HG03196 (cell line): ENCODE measurements around the gene SUMO3.

Experiments used
- ATAC-seq: cut with Tn5 transposase; IDR thresholded peaks from one replicate; pipeline ENCODE4 v1.9.1; 2021; ENCODE audit not compliant: unreplicated experiment

Gene SUMO3

GRCh38 chr21:44831227-44831860 is 13.5 kb upstream of the SUMO3 start:
- ATAC-seq, result no peak

- no peak for ATAC-seq
Measured at GRCh38 chr21:44829507-44830092, 11.7 kb upstream of the SUMO3 start.

- no peak for ATAC-seq
Measured at GRCh38 chr21:44828362-44829056, 10.6 kb upstream of the SUMO3 start.

- ATAC-seq, result no peak
Measured at GRCh38 chr21:44823179-44823660, 5.4 kb upstream of the SUMO3 start.

- no peak for ATAC-seq
Measured at GRCh38 chr21:44822484-44823178, 4.8 kb upstream of the SUMO3 start.

GRCh38 chr21:44820851-44821250 is 3.0 kb upstream of the SUMO3 start:
- no peak for ATAC-seq

GRCh38 chr21:44819283-44820243 is 1.7 kb upstream of the SUMO3 start:
- ATAC-seq, result no peak

GRCh38 chr21:44818640-44819011 is 764 bp upstream of the SUMO3 start:
- no peak for ATAC-seq

- ATAC-seq, result peak; percentile 61
Measured at GRCh38 chr21:44817506-44817880, 369 bp downstream of the SUMO3 start.

GRCh38 chr21:44816761-44817505 is 929 bp downstream of the SUMO3 start:
- ATAC-seq, result peak; percentile 25

- no peak for ATAC-seq
Measured at GRCh38 chr21:44815852-44816628, 1.8 kb downstream of the SUMO3 start.

- ATAC-seq, result no peak
Measured at GRCh38 chr21:44815225-44815624, 2.6 kb downstream of the SUMO3 start.

GRCh38 chr21:44814498-44815023 is 3.3 kb downstream of the SUMO3 start:
- ATAC-seq, result no peak

- ATAC-seq, result no peak
Measured at GRCh38 chr21:44813727-44814126, 4.1 kb downstream of the SUMO3 start.

- no peak for ATAC-seq
Measured at GRCh38 chr21:44813149-44813548, 4.7 kb downstream of the SUMO3 start.

- no peak for ATAC-seq
Measured at GRCh38 chr21:44812640-44813039, 5.2 kb downstream of the SUMO3 start.

- no peak for ATAC-seq
Measured at GRCh38 chr21:44810779-44811178, 7.1 kb downstream of the SUMO3 start.

GRCh38 chr21:44805859-44806258 is 12.0 kb downstream of the SUMO3 start:
- no peak for ATAC-seq

GRCh38 chr21:44805226-44805625 is 12.6 kb downstream of the SUMO3 start:
- ATAC-seq, result no peak
